Neural progenitor cell (in vitro differentiated cells): Measurements from ENCODE around the gene HEXB.

Experiments
- EZH2 ChIP-seq: fragments of 200-600 bp; sonication (generic); IDR thresholded peaks from 2 replicates; pipeline ENCODE4 v1.6.1; 2017; ENCODE audit warnings: antibody characterized with exemption, mild to moderate bottlenecking, moderate library complexity
- EZH2phosphoT487 ChIP-seq: fragments of 200-600 bp; sonication (generic); IDR thresholded peaks from 2 replicates; pipeline ENCODE4 v1.6.1; 2017; ENCODE audit warnings: antibody characterized with exemption
- TF ChIP-seq, protein P1 (sequence below): fragments of 200-600 bp; sonication (generic); IDR thresholded peaks from 2 replicates; pipeline ENCODE4 v1.5.1; 2017; ENCODE audit warnings: antibody characterized with exemption, mild to moderate bottlenecking

DNA sequence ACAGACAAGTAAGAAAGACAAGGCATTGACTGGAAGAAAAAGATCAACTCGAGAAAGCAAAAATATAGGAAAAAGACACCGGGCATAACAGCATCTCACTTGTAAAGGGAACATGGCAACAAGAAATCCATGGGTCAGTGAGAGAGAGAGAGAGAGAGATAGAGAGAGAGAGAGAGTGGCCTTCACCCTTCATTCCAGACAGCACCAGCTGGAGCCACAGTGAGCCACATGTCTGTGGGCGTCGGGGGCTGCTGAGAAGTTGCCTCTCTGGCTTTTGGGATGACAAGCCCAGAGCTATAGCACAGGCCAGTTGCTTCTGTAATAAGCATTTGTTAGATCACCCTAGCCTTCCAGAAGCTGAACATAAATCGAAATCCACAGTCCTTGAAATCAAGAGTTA lies 24.2 kb upstream of the HEXB start:
- TF ChIP-seq, protein P1, sequence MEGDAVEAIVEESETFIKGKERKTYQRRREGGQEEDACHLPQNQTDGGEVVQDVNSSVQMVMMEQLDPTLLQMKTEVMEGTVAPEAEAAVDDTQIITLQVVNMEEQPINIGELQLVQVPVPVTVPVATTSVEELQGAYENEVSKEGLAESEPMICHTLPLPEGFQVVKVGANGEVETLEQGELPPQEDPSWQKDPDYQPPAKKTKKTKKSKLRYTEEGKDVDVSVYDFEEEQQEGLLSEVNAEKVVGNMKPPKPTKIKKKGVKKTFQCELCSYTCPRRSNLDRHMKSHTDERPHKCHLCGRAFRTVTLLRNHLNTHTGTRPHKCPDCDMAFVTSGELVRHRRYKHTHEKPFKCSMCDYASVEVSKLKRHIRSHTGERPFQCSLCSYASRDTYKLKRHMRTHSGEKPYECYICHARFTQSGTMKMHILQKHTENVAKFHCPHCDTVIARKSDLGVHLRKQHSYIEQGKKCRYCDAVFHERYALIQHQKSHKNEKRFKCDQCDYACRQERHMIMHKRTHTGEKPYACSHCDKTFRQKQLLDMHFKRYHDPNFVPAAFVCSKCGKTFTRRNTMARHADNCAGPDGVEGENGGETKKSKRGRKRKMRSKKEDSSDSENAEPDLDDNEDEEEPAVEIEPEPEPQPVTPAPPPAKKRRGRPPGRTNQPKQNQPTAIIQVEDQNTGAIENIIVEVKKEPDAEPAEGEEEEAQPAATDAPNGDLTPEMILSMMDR: no peak
- no peak for TF ChIP-seq EZH2
- TF ChIP-seq EZH2phosphoT487: no peak
